IMR-90 (cell line): ENCODE results near the gene CDH9. TPM values are rescaled to one million over a fixed set of nuclear protein-coding genes. Genes with fewer than 3 reads are reported as not detected.

Experiments
- ATAC-seq: fragments of 200-7000 bp; cut with Tn5 transposase; 2 replicates; pipeline ENCODE4 v1.9.1; 2020; ENCODE audit warnings: low read depth, mild to moderate bottlenecking, moderate library complexity
- BruUV-seq: library from RNA; stranded (reverse); fragments of 400-500 nt; replicated peaks from 2 replicates; lab custom pipeline; 2021; lab: Mats Ljungman, UMichigan
- CTCF ChIA-PET: fragments of 300-600 bp; formaldehyde crosslinking; extraction: SDS; loops from one replicate; lab custom pipeline; 2021; ENCODE audit warnings: antibody characterized with exemption; lab: Yijun Ruan, JAX
- POLR2A ChIA-PET: fragments of 300-600 bp; sonication (Branson Sonifier 250); formaldehyde crosslinking; loops from one replicate; lab custom pipeline; 2022; ENCODE audit warnings: antibody characterized with exemption; ENCODE audit not compliant: unreplicated experiment; lab: Charles Lee
- DNase-seq: peaks from one replicate; pipeline ENCODE4 v3.0.0; 2013
- H2AFZ ChIP-seq: replicated peaks from 2 replicates; pipeline ENCODE3; 2013; ENCODE audit warnings: low read length, mild to moderate bottlenecking; ENCODE audit not compliant: poor library complexity
- H2AK5ac ChIP-seq: 2 replicates; pipeline ENCODE4 v1.6.1; 2013; ENCODE audit warnings: low read depth, low read length, inconsistent platforms
- H2AK9ac ChIP-seq: replicated peaks from 2 replicates; pipeline ENCODE3; 2013; ENCODE audit warnings: mild to moderate bottlenecking, low read depth, low read length, moderate library complexity; ENCODE audit not compliant: poor library complexity
- H2BK120ac ChIP-seq: 2 replicates; pipeline ENCODE4 v1.6.1; 2013; ENCODE audit warnings: low read depth, low read length, inconsistent platforms
- H2BK15ac ChIP-seq: 3 replicates; pipeline ENCODE4 v1.6.1; 2013; ENCODE audit warnings: low read depth, low read length, inconsistent platforms
- H2BK20ac ChIP-seq: 2 replicates; pipeline ENCODE4 v1.6.1; 2013; ENCODE audit warnings: low read depth, mild to moderate bottlenecking, inconsistent platforms, low read length, moderate library complexity
- H2BK5ac ChIP-seq: 2 replicates; pipeline ENCODE4 v1.6.1; 2013; ENCODE audit warnings: mild to moderate bottlenecking, low read depth, low read length, inconsistent platforms; ENCODE audit not compliant: poor library complexity, severe bottlenecking
- H3K14ac ChIP-seq: replicated peaks from 2 replicates; pipeline ENCODE4 v1.6.1; 2013; ENCODE audit warnings: low read depth, low read length, inconsistent platforms
- H3K18ac ChIP-seq: 2 replicates; pipeline ENCODE4 v1.6.1; 2013; ENCODE audit warnings: low read depth, low read length, control low read depth
- H3K23ac ChIP-seq: 2 replicates; pipeline ENCODE4 v1.6.1; 2013; ENCODE audit warnings: low read depth, low read length, inconsistent platforms
- H3K27ac ChIP-seq: 2 replicates; pipeline ENCODE4 v1.5.1; 2013; ENCODE audit warnings: mild to moderate bottlenecking, control low read depth, low read length; ENCODE audit not compliant: insufficient read depth
- H3K27me3 ChIP-seq: 2 replicates; pipeline ENCODE4 v1.6.1; 2013; ENCODE audit warnings: low read length; ENCODE audit not compliant: control insufficient read depth, insufficient read depth
- H3K36me3 ChIP-seq: 2 replicates; pipeline ENCODE4 v1.6.1; 2013; ENCODE audit warnings: low read length, mixed read lengths; ENCODE audit not compliant: control insufficient read depth, insufficient read depth
- H3K4ac ChIP-seq: 2 replicates; pipeline ENCODE4 v1.6.1; 2013; ENCODE audit warnings: low read depth, low read length, inconsistent platforms
- H3K4me1 ChIP-seq: 2 replicates; pipeline ENCODE4 v1.6.1; 2013; ENCODE audit warnings: low read length, mixed read lengths; ENCODE audit not compliant: control insufficient read depth, insufficient read depth
- H3K4me2 ChIP-seq: 2 replicates; pipeline ENCODE4 v1.6.1; 2013; ENCODE audit warnings: low read depth, mild to moderate bottlenecking, control low read depth, low read length, moderate library complexity
- H3K4me3 ChIP-seq: 2 replicates; pipeline ENCODE4 v1.5.1; 2013; ENCODE audit warnings: low read depth, mild to moderate bottlenecking, control low read depth, low read length, moderate library complexity; ENCODE audit not compliant: insufficient read depth
- H3K56ac ChIP-seq: 2 replicates; pipeline ENCODE4 v1.6.1; 2013; ENCODE audit warnings: low read length, inconsistent platforms; ENCODE audit not compliant: insufficient read depth; ENCODE audit errors: extremely low read depth
- H3K79me1 ChIP-seq, 2 experiments: 2 replicates each; pipeline ENCODE4 v1.6.1; 2013; ENCODE audit warnings: low read length in 2 of 2, inconsistent platforms in 1 of 2, low read depth in 1 of 2
- H3K9ac ChIP-seq: 2 replicates; pipeline ENCODE4 v1.6.1; 2013; ENCODE audit warnings: low read depth, low read length, control low read depth
- H3K9me1 ChIP-seq: 2 replicates; pipeline ENCODE4 v1.6.1; 2013; ENCODE audit warnings: low read length, inconsistent platforms; ENCODE audit not compliant: insufficient read depth
- H3K9me3 ChIP-seq: 2 replicates; pipeline ENCODE4 v1.6.1; 2013; ENCODE audit warnings: low read length; ENCODE audit not compliant: control insufficient read depth, insufficient read depth
- H4K20me1 ChIP-seq: 2 replicates; pipeline ENCODE4 v1.6.1; 2013; ENCODE audit warnings: low read length, inconsistent platforms; ENCODE audit not compliant: insufficient read depth
- H4K5ac ChIP-seq: 2 replicates; pipeline ENCODE4 v1.6.1; 2013; ENCODE audit warnings: mild to moderate bottlenecking, low read depth, low read length, control low read depth
- H4K8ac ChIP-seq, 2 experiments: 2 replicates each; pipeline ENCODE4 v1.6.1; 2013; ENCODE audit warnings: low read depth in 2 of 2, low read length in 2 of 2, control low read depth in 1 of 2, inconsistent platforms in 1 of 2
- H4K91ac ChIP-seq: 2 replicates; pipeline ENCODE4 v1.6.1; 2013; ENCODE audit warnings: low read depth, low read length, inconsistent platforms; ENCODE audit not compliant: insufficient read depth
- CHD1 ChIP-seq: IDR thresholded peaks from 2 replicates; pipeline ENCODE4 v1.6.1; 2012; ENCODE audit warnings: low read depth, low read length, improper control_type of control experiment
- CTCF ChIP-seq: conservative IDR thresholded peaks from 2 replicates; pipeline ENCODE4 v1.5.1; 2012; ENCODE audit warnings: mild to moderate bottlenecking, low read depth, low read length, improper control_type of control experiment
- FOS ChIP-seq: fragments of 150-350 bp; IDR thresholded peaks from 2 replicates; pipeline ENCODE4 v1.6.1; 2016; ENCODE audit warnings: low read depth, low read length
- MAFK ChIP-seq: IDR thresholded peaks from 2 replicates; pipeline ENCODE4 v1.6.1; 2012; ENCODE audit warnings: low read depth, low read length, improper control_type of control experiment
- MAZ ChIP-seq: IDR thresholded peaks from 2 replicates; pipeline ENCODE4 v1.6.1; 2012; ENCODE audit warnings: low read depth, mild to moderate bottlenecking, low read length, improper control_type of control experiment, moderate library complexity, borderline replicate concordance
- RFX5 ChIP-seq: IDR thresholded peaks from 2 replicates; pipeline ENCODE4 v1.8.0; 2012; ENCODE audit warnings: low read depth, mild to moderate bottlenecking, low read length, moderate library complexity
- SMC3 ChIP-seq: fragments of 150-350 bp; IDR thresholded peaks from 2 replicates; pipeline ENCODE4 v1.6.1; 2016; ENCODE audit warnings: low read depth, mild to moderate bottlenecking, antibody characterized with exemption, low read length, moderate library complexity
- WGBS, 2 experiments: methylation state at CpG; one replicate each; pipeline versions ENCODE4 v1.1.5 to v1.1.7; 2013; ENCODE audit warnings: missing lambda C conversion rate in 2 of 2; ENCODE audit not compliant: insufficient read length in 1 of 2; ENCODE audit errors: extremely low coverage in 2 of 2; 5-methylcytosine and 5-hydroxymethylcytosine counted together
- dilution Hi-C: fragments of 300-500 bp; cut with HindIII; formaldehyde crosslinking; loops from one replicate; pipeline ENCODE4 v1.14.3; 2018; ENCODE audit warnings: low sequenced_read_pairs; ENCODE audit not compliant: unreplicated experiment
- in situ Hi-C: fragments of 300-500 bp; cut with MboI; formaldehyde crosslinking; loops from 3 replicates; pipeline ENCODE4 v1.14.3; 2019; ENCODE audit warnings: low sequenced_read_pairs, inconsistent platforms, mixed read lengths
- intact Hi-C: fragments of 100-400 bp; cut with micrococcal nuclease; formaldehyde crosslinking; loops from 2 replicates; pipeline ENCODE4 v1.10.0; 2022
- polyA plus RNA-seq, 3 experiments: library from polyadenylated mRNA; depleted of rRNA; stranded (reverse); fragments of >200 nt; gene quantifications; 2 replicates each; pipeline ENCODE4 v1.2.3, GENCODE V29; 2012; ENCODE audit warnings: low replicate concordance in 1 of 3
- total RNA-seq: library from RNA; depleted of rRNA; stranded (reverse); fragments of >200 nt; gene quantifications from 2 replicates; pipeline ENCODE4 v1.2.3, GENCODE V29; 2012

CDH9 gene
- total and polyA plus RNA-seq, 2 of the 4 experiments (the other 2 are of a cell fraction), result not detected

GRCh38 chr5:26948921-26949320 is 89.5 kb downstream of the CDH9 start:
- Histone ChIP-seq H3K9ac (no peak overlapping the region), H4K91ac (no peak overlapping the region), H3K9me1 (no peaks in the 10 kb centered on the region), H3K4me3 (no peak overlapping the region), H2AK5ac (no peak overlapping the region), H2BK5ac (no peak overlapping the region), H3K18ac (no peak overlapping the region), H2BK15ac (no peak overlapping the region), H3K4me2 (no peak overlapping the region), H3K36me3 (no peaks in the 10 kb centered on the region), H3K23ac (no peak overlapping the region), H2AFZ (no peak overlapping the region), H3K4me1 (no peaks in the 10 kb centered on the region), H4K8ac (no peak overlapping the region), H2AK9ac (no peak overlapping the region), H4K20me1 (no peaks in the 10 kb centered on the region), H3K27ac (no peak overlapping the region), H4K5ac (no peak overlapping the region), H3K14ac (no peak overlapping the region), H3K79me1 (no peaks in the 10 kb centered on the region), H3K56ac (no peak overlapping the region), H2BK120ac (no peak overlapping the region), H3K27me3 (no peaks in the 10 kb centered on the region), H3K9me3 (peaks cover 2% of the 10 kb centered on the region; the same call in 1 of the 2 replicates), H3K4ac (no peak overlapping the region), H2BK20ac (no peak overlapping the region)
- DNase-seq (no peak), ATAC-seq (no peak)
- ChIA-PET CTCF (no interaction called here), POLR2A (no interaction called here)
- no peak for TF ChIP-seq RFX5
- TF ChIP-seq MAZ, result no peak
- no peak for TF ChIP-seq MAFK
- no peak for TF ChIP-seq FOS
- TF ChIP-seq SMC3, result no peak
- TF ChIP-seq CHD1, result no peak
- TF ChIP-seq CTCF, result no peak
- no TSS peak for BruUV-seq
- in situ Hi-C loops, result no loop called here
- intact Hi-C loops, result no loop called here
- WGBS, 2 experiments, result no CpG with 5 or more reads among the region's 2 CpGs
- dilution Hi-C loops, result no loop called here
